Stomach (tissue), 9 donors: Measurements from ENCODE around the gene BBIP1. TPM values are rescaled to one million over a fixed set of nuclear protein-coding genes. Genes with fewer than 3 reads are reported as not detected.

ENCODE experiments used
- DNase-seq, 2 donors: peaks; one replicate each; pipeline versions ENCODE4 v3.0.0 to v3.0.0-alpha.2; 2013 to 2019
- H3K27ac ChIP-seq, 5 donors: fragments of 200-600 bp in 4 of 5; sonication (generic) in 4 of 5; one replicate each; pipeline ENCODE4 v1.5.1; 2013 to 2019; ENCODE audit warnings: mild to moderate bottlenecking in 1 of 5, moderate library complexity in 1 of 5
- H3K27me3 ChIP-seq, 3 donors: fragments of 200-600 bp; sonication (generic); one replicate each; pipeline ENCODE4 v1.5.1; 2017 to 2019; ENCODE audit warnings: mixed run types in 1 of 3
- H3K36me3 ChIP-seq, 4 donors: fragments of 200-600 bp; sonication (generic); 1 replicate in 3 of 4; 2 replicates in 1 of 4; pipeline ENCODE4 v1.5.1; 2016 to 2019
- H3K4me1 ChIP-seq, 4 donors: fragments of 200-600 bp; sonication (generic); one replicate each; pipeline ENCODE4 v1.5.1; 2016 to 2019
- H3K4me3 ChIP-seq, 4 donors: fragments of 200-600 bp; sonication (generic) in 3 of 4; one replicate each; pipeline ENCODE4 v1.5.1; 2016 to 2019; ENCODE audit warnings: mild to moderate bottlenecking in 1 of 4
- H3K9me3 ChIP-seq, 4 donors: fragments of 200-600 bp; sonication (generic); one replicate each; pipeline ENCODE4 v1.5.1; 2016 to 2019
- EP300 ChIP-seq: sonication (generic); formaldehyde crosslinking; IDR thresholded peaks from one replicate; pipeline ENCODE4 v1.6.1; 2017; ENCODE audit warnings: antibody characterized with exemption
- POLR2A ChIP-seq, 4 donors: fragments of 450-650 bp; IDR thresholded peaks; one replicate each; pipeline ENCODE4 v1.6.1; 2016; ENCODE audit warnings: antibody characterized with exemption in 4 of 4, control low read depth in 2 of 4, mild to moderate bottlenecking in 1 of 4, moderate library complexity in 1 of 4
- POLR2AphosphoS5 ChIP-seq, 3 donors: sonication (generic); formaldehyde crosslinking; IDR thresholded peaks; one replicate each; pipeline ENCODE4 v1.6.1; 2016; ENCODE audit warnings: antibody characterized with exemption in 3 of 3
- WGBS, 5 donors: extraction: QIAGEN DNeasy Blood & Tissue Kit in 3 of 5; methylation state at CpG; one replicate each; pipeline versions ENCODE4 v1.1.5 to v1.1.7; 2013 to 2018; 5-methylcytosine and 5-hydroxymethylcytosine counted together
- intact Hi-C: fragments of 100-400 bp; cut with DNase I; formaldehyde crosslinking; loops from one replicate; pipeline ENCODE4 v1.15.1; 2023; ENCODE audit warnings: low total_unique reads
- polyA plus RNA-seq, 3 donors: library from polyadenylated mRNA; stranded (reverse); fragments of 200-250 nt; gene quantifications; one replicate each; pipeline ENCODE4 v1.2.3, GENCODE V29; 2013
- total RNA-seq, 5 donors: library from RNA; depleted of rRNA; stranded (reverse); fragments of >200 nt; gene quantifications; one replicate each; pipeline versions ENCODE4 v1.1.0 to v1.2.3, GENCODE V29; 2014 to 2016
- TF ChIP-seq, protein P1 (sequence below), 7 experiments: fragments of 450-650 bp in 4 of 7; fragments of 200-600 bp in 3 of 7; sonication (generic) in 3 of 7; IDR thresholded peaks; one replicate each; pipeline ENCODE4 v1.5.1; 2016 to 2019; ENCODE audit warnings: antibody characterized with exemption in 7 of 7, control low read depth in 2 of 7, mild to moderate bottlenecking in 1 of 7
- donor health status: healthy with polysubstance abuse.
- donor health status: Bipolar disorder and iron deficiency.
- donor health status: healthy.

BBIP1 gene
- total and polyA plus RNA-seq, 8 donors = 0.58 to 125 (median 24.4) TPM

DNA sequence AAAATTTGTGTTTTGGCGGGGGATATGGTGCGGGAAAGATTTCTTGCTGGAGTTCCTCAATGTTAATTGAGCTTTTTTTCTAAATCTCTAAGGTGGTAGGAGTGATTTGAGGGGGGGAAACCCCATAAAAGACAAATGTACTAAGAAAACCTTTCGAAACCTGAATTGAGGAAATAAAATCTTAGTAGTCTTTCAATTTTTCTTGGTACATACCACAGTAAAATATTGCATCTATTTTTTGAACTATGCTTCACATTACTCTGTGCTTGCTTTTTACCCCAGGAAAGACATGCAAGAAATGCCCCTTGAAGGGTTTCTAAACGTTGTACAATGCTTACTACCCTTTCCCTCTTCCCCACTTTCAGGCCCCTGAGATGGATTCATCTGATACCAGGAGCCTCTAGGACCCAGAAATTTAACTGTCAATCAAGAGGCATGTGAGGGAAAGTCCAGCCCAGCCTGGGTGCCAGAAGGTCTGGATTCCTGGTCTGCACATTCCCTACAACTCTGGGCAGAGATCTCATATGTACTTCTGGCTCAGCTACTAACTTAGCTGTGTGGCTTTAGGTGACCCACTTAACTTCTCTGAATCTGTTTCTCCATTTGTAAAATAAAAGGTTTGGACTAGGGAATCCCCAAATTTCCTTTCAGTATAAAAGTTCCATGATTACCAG lies 53.0 kb downstream of the BBIP1 start:
- Histone ChIP-seq H3K27ac (peak overlapping the region; percentile 83 to 99 (median 97)), H3K36me3 (no peaks in the 10 kb centered on the region), H3K9me3 (no peaks in the 10 kb centered on the region), H3K4me1 (peaks cover 45 to 94% (median 58%) of the 10 kb centered on the region in 4 donors), H3K27me3 (no peaks in the 10 kb centered on the region), H3K4me3 (no peak overlapping the region)
- intact Hi-C loops = no loop called here
- TF ChIP-seq EP300 = no peak
- TF ChIP-seq POLR2AphosphoS5 (IDR thresholded peaks at IDR 0.05) = no peak
- TF ChIP-seq POLR2A (IDR thresholded peaks at IDR 0.05) = no peak
- TF ChIP-seq, protein P1, sequence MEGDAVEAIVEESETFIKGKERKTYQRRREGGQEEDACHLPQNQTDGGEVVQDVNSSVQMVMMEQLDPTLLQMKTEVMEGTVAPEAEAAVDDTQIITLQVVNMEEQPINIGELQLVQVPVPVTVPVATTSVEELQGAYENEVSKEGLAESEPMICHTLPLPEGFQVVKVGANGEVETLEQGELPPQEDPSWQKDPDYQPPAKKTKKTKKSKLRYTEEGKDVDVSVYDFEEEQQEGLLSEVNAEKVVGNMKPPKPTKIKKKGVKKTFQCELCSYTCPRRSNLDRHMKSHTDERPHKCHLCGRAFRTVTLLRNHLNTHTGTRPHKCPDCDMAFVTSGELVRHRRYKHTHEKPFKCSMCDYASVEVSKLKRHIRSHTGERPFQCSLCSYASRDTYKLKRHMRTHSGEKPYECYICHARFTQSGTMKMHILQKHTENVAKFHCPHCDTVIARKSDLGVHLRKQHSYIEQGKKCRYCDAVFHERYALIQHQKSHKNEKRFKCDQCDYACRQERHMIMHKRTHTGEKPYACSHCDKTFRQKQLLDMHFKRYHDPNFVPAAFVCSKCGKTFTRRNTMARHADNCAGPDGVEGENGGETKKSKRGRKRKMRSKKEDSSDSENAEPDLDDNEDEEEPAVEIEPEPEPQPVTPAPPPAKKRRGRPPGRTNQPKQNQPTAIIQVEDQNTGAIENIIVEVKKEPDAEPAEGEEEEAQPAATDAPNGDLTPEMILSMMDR (IDR thresholded peaks at IDR 0.05) = no peak
- DNase-seq = no peak
- WGBS, 5 donors = 38 to 53% (median 47%) methylated on average over 4 of the region's 4 CpGs

DNA sequence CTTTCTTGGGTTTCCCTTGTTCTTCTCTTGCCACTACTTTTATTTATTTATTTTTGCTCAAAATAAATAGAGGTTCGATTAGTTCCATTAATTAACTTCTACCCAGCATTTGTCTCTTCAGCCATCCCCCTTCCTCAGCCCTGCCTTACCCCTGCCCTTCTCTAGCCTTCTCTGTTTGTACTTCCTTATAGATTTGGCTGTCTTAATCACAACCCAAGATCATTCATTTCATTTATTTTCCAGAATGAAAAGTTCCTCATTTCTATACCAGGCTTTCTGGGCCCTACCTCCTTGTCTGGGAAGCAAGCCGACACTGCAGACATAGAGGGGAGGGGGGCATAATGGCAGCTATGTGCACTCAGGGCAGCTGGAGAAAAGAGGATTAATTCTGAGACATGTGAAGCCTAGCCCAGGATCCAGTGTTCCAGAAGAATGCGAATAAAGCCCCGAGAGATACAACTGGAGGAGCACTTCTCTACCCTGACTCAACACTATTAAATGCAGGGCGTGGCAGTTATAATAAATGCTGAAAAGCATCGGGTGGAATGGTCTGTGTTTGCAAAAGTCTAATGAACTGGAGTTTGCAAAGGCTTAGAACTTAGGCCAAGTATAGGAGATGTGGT lies 53.7 kb downstream of the BBIP1 start:
- H3K9me3 ChIP-seq = no peaks in the 10 kb centered on the region
- H3K36me3 ChIP-seq = no peaks in the 10 kb centered on the region
- intact Hi-C loops = no loop called here
- 14 to 19% (median 17%) methylated on average over 6 of the region's 6 CpGs for WGBS, 5 donors
- H3K4me1 ChIP-seq = peaks cover 50 to 94% (median 59%) of the 10 kb centered on the region in 4 donors
- no peak overlapping the region for H3K4me3 ChIP-seq
- no peak for TF ChIP-seq POLR2AphosphoS5 (IDR thresholded peaks at IDR 0.05)
- H3K27me3 ChIP-seq = no peaks in the 10 kb centered on the region
- peak overlapping the region; percentile 83 to 99 (median 97) for H3K27ac ChIP-seq
- peak in 1 of 2 donors; percentile 73 for DNase-seq

DNA sequence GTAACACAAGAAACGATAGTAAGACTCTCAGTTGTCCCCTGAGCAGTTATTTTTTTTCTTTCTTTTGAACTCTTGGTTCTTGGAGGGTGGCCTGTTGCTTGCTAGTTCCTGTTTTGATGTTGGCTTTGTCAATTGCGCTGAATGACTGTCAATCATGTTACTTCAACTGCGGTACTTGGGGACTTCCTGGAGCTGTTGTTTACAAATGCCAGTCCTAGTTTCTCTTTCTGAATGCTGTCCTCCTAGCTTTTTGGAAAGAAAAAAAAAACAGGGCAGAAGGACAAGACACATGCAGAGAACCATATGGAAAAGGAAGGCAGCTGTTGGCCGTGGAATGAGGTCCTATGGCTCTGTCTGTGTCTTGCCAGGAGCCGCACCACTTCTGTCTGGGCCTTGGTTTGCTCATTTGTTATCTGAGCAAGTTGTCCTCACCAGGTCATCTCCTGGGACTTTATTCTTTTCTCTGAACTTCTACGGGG lies 54.3 kb downstream of the BBIP1 start:
- H3K4me3 ChIP-seq = no peak overlapping the region
- H3K4me1 ChIP-seq = peaks cover 56 to 94% (median 63%) of the 10 kb centered on the region in 4 donors
- H3K27ac ChIP-seq = peak overlapping the region; percentile 83 to 99 (median 97)
- peak in 1 of 2 donors; percentile 82 for DNase-seq
- WGBS, 5 donors = 28 to 36% (median 32%) methylated on average over 6 of the region's 6 CpGs
- peak in 2 of 3 donors; percentile 51 to 55 for TF ChIP-seq POLR2AphosphoS5 (IDR thresholded peaks at IDR 0.05)
- TF ChIP-seq EP300 = no peak
- intact Hi-C loops = no loop called here
- H3K36me3 ChIP-seq = no peaks in the 10 kb centered on the region
- no peaks in the 10 kb centered on the region for H3K27me3 ChIP-seq
- H3K9me3 ChIP-seq = no peaks in the 10 kb centered on the region

DNA sequence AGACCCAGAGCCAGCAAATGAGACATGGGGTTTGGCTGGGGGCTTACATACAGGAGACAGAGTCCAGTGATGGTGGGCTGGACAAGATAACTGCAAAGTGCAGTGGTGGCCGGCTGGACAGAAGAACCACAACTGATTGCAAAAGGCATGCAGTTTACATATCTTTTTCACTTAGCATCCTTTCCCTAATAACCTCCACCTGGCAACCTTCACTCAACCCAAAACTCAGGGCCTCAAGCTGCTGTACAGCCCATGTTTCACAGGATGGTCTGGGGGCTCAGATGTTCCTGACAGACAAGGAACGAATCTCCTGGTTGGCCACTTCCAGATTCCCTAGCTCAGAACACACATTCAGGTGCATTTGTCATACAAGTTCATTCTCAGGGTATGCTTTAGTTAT lies 55.0 kb downstream of the BBIP1 start:
- Histone ChIP-seq H3K36me3 (no peaks in the 10 kb centered on the region), H3K27ac (peak overlapping the region in 4 of 5 donors; percentile 83 to 99 (median 98)), H3K27me3 (no peaks in the 10 kb centered on the region), H3K9me3 (no peaks in the 10 kb centered on the region), H3K4me3 (no peak overlapping the region), H3K4me1 (peaks cover 63 to 99% (median 70%) of the 10 kb centered on the region in 4 donors)
- no peak for TF ChIP-seq EP300
- no peak for TF ChIP-seq POLR2A (IDR thresholded peaks at IDR 0.05)
- TF ChIP-seq, protein P1 (IDR thresholded peaks at IDR 0.05) = no peak
- no peak for TF ChIP-seq POLR2AphosphoS5 (IDR thresholded peaks at IDR 0.05)
- no peak for DNase-seq
- 90 to 95% (median 93%) methylated on average over 2 of the region's 2 CpGs for WGBS, 5 donors
- intact Hi-C loops = no loop called here

DNA sequence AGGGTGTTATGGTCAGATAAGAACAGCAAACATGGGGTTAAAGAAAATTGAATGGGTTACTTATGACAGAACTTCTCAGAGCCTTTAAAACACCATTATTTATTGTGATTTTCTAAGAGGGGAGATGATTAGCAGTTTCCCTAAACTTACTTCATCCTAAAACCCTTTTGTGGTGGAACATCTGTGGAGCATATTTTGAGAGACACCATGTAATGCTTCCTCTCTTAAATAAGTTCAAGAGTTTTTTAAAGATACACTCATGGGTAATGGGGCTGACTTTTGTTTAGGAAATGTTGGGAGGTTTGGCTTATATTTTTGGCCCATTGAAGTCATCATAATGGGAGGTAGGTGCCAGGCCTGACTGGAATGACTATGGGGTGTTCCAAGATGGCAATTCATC lies 55.6 kb downstream of the BBIP1 start:
- H3K36me3 ChIP-seq = no peaks in the 10 kb centered on the region
- intact Hi-C loops = no loop called here
- no peaks in the 10 kb centered on the region for H3K27me3 ChIP-seq
- TF ChIP-seq, protein P1 (IDR thresholded peaks at IDR 0.05) = no peak
- no peak for TF ChIP-seq EP300
- TF ChIP-seq POLR2AphosphoS5 (IDR thresholded peaks at IDR 0.05) = no peak
- no peak for TF ChIP-seq POLR2A (IDR thresholded peaks at IDR 0.05)
- no peak overlapping the region for H3K4me3 ChIP-seq
- no peaks in the 10 kb centered on the region for H3K9me3 ChIP-seq
- peaks cover 66 to 98% (median 75%) of the 10 kb centered on the region in 4 donors for H3K4me1 ChIP-seq
- H3K27ac ChIP-seq = peak overlapping the region in 3 of 5 donors; percentile 97 to 99 (median 98)
- DNase-seq = no peak
